GM12878 (cell line): ENCODE measurements around the gene TSSK3. TPM values are rescaled to one million over a fixed set of nuclear protein-coding genes. Genes with fewer than 3 reads are reported as not detected.
A peak's percentile ranks its signal among the peaks of the same experiment; 100 is the strongest.

Experiments used
- ATAC-seq: fragments of 200-7000 bp; cut with Tn5 transposase; 3 replicates; pipeline ENCODE4 v1.9.1; 2020; ENCODE audit warnings: mild to moderate bottlenecking, moderate library complexity
- BruUV-seq: library from RNA; stranded (reverse); fragments of 400-500 nt; replicated peaks from 2 replicates; lab custom pipeline; 2021; lab: Mats Ljungman, UMichigan
- CTCF ChIA-PET: fragments of 300-600 bp; sonication (Branson Sonifier 250); formaldehyde crosslinking; extraction: SDS; loops from one replicate; lab custom pipeline; 2021; ENCODE audit warnings: inconsistent platforms; lab: Yijun Ruan, JAX
- POLR2A ChIA-PET: fragments of 350-600 bp; formaldehyde crosslinking; extraction: SDS; loops from one replicate; lab custom pipeline; 2021; ENCODE audit warnings: inconsistent platforms; lab: Charles Lee
- RAD21 ChIA-PET: fragments of 300-600 bp; sonication (Branson Sonifier 250); formaldehyde crosslinking; loops from one replicate; lab custom pipeline; 2023; ENCODE audit warnings: antibody characterized with exemption; ENCODE audit not compliant: unreplicated experiment; lab: Charles Lee
- SMC1A ChIA-PET: fragments of 300-600 bp; sonication (Branson Sonifier 250); formaldehyde crosslinking; loops from one replicate; lab custom pipeline; 2023; ENCODE audit not compliant: unreplicated experiment, uncharacterized antibody; lab: Charles Lee
- DNase-seq: peaks from one replicate; pipeline ENCODE4 v3.0.0-alpha.2; 2011; ENCODE audit warnings: low read depth, low spot score
- FAIRE-seq: peaks from 3 replicates; lab custom pipeline; 2011; peaks lifted over from hg19 to GRCh38; lab: Jason Lieb, UNC
- H2AFZ ChIP-seq: 2 replicates; pipeline ENCODE4 v1.6.0; 2011; ENCODE audit warnings: low read depth, low read length, control low read depth; ENCODE audit not compliant: control insufficient read depth
- H3K27ac ChIP-seq: 2 replicates; pipeline ENCODE4 v1.5.1; 2011; ENCODE audit warnings: control low read depth; ENCODE audit not compliant: control insufficient read depth, insufficient read depth
- H3K27me3 ChIP-seq, 2 experiments: replicated peaks in 1 of 2; 2 replicates each; pipeline versions ENCODE4 v1.6.0 to v1.6.1; 2011; ENCODE audit warnings: low read length in 1 of 2; ENCODE audit not compliant: control insufficient read depth in 2 of 2, insufficient read depth in 2 of 2
- H3K36me3 ChIP-seq, 2 experiments: 2 replicates each; pipeline ENCODE4 v1.5.1; 2011; ENCODE audit warnings: low read length in 1 of 2; ENCODE audit not compliant: control insufficient read depth in 2 of 2, insufficient read depth in 2 of 2
- H3K4me1 ChIP-seq: 2 replicates; pipeline ENCODE4 v1.6.1; 2011; ENCODE audit warnings: mild to moderate bottlenecking, low read length, moderate library complexity, mixed read lengths; ENCODE audit not compliant: control insufficient read depth, insufficient read depth
- H3K4me2 ChIP-seq: 2 replicates; pipeline ENCODE4 v1.6.0; 2011; ENCODE audit warnings: control low read depth; ENCODE audit not compliant: control insufficient read depth, insufficient read depth
- H3K4me3 ChIP-seq: fragments of 200-600 bp; sonication (generic); 2 replicates; pipeline ENCODE4 v1.5.1; 2016
- H3K79me2 ChIP-seq: 2 replicates; pipeline ENCODE4 v1.6.0; 2011; ENCODE audit warnings: low read length; ENCODE audit not compliant: control insufficient read depth, insufficient read depth
- H3K9ac ChIP-seq: 2 replicates; pipeline ENCODE4 v1.8.0; 2011; ENCODE audit warnings: low read length, control low read depth, mixed read lengths; ENCODE audit not compliant: control insufficient read depth, insufficient read depth
- H3K9me3 ChIP-seq: replicated peaks from 3 replicates; pipeline ENCODE4 v1.5.1; 2011; ENCODE audit warnings: mild to moderate bottlenecking, low read length; ENCODE audit not compliant: control insufficient read depth, insufficient read depth
- H4K20me1 ChIP-seq: 2 replicates; pipeline ENCODE4 v1.6.0; 2011; ENCODE audit not compliant: control insufficient read depth, insufficient read depth
- CEBPZ ChIP-seq: fragments of 150-350 bp; IDR thresholded peaks from 2 replicates; pipeline ENCODE4 v1.6.1; 2016; ENCODE audit warnings: low read depth, low read length
- CHD1 ChIP-seq: IDR thresholded peaks from 2 replicates; pipeline ENCODE4 v1.6.1; 2012; ENCODE audit warnings: low read depth, low read length, improper control_type of control experiment
- FOS ChIP-seq: IDR thresholded peaks from 3 replicates; pipeline ENCODE4 v1.6.1; 2011; ENCODE audit warnings: borderline replicate concordance; ENCODE audit not compliant: insufficient read length; ENCODE audit errors: extremely low read depth
- IRF4 ChIP-seq: IDR thresholded peaks from 2 replicates; pipeline ENCODE4 v1.6.1; 2011; ENCODE audit warnings: low read depth, low read length
- NFYB ChIP-seq: IDR thresholded peaks from 2 replicates; pipeline ENCODE4 v1.6.1; 2011; ENCODE audit warnings: low read depth, mild to moderate bottlenecking, low read length, improper control_type of control experiment, moderate library complexity; ENCODE audit not compliant: insufficient read depth
- NR2C2 ChIP-seq: IDR thresholded peaks from 2 replicates; pipeline ENCODE4 v1.6.1; 2011; ENCODE audit warnings: borderline replicate concordance, low read depth; ENCODE audit not compliant: control insufficient read depth, insufficient read length
- NRF1 ChIP-seq: conservative IDR thresholded peaks from 2 replicates; pipeline ENCODE4 v1.6.1; 2011; ENCODE audit warnings: mild to moderate bottlenecking, low read depth, low read length, improper control_type of control experiment
- PML ChIP-seq: IDR thresholded peaks from 2 replicates; pipeline ENCODE4 v1.6.1; 2012; ENCODE audit warnings: low read length, inconsistent platforms
- POU2F2 ChIP-seq: IDR thresholded peaks from 3 replicates; pipeline ENCODE4 v1.6.1; 2011; ENCODE audit warnings: low read depth, mild to moderate bottlenecking, low read length, borderline replicate concordance
- SUPT20H ChIP-seq: IDR thresholded peaks from 2 replicates; pipeline ENCODE4 v1.6.1; 2011; ENCODE audit warnings: low read depth, mild to moderate bottlenecking, low read length, moderate library complexity, borderline replicate concordance; ENCODE audit not compliant: control insufficient read depth
- YBX1 ChIP-seq: fragments of 450-650 bp; IDR thresholded peaks from 2 replicates; pipeline ENCODE4 v1.6.1; 2016; ENCODE audit warnings: antibody characterized with exemption
- ZSCAN29 ChIP-seq: fragments of 450-650 bp; IDR thresholded peaks from 2 replicates; pipeline ENCODE4 v1.6.1; 2017; ENCODE audit warnings: mild to moderate bottlenecking, moderate library complexity
- WGBS: methylation state at CpG from one replicate; pipeline ENCODE4 v1.1.6; 2016; ENCODE audit warnings: low lambda C conversion rate; ENCODE audit not compliant: insufficient replicate concordance, insufficient coverage; ENCODE audit errors: missing lambda C conversion rate; 5-methylcytosine and 5-hydroxymethylcytosine counted together
- in situ Hi-C: fragments of 300-500 bp; cut with MboI; formaldehyde crosslinking; loops from 9 replicates; pipeline ENCODE4 v1.14.3; 2018; ENCODE audit warnings: mixed read lengths
- intact Hi-C: fragments of 100-400 bp; cut with micrococcal nuclease; formaldehyde crosslinking; loops from one replicate; pipeline ENCODE4 v1.14.2; 2022; ENCODE audit not compliant: unreplicated experiment
- polyA plus RNA-seq, 11 experiments: library from polyadenylated mRNA; depleted of rRNA in 4 of 11; unstranded in 6 of 11; stranded (reverse) in 5 of 11; fragments of >200 nt; fragmentation: Nextera tagmentation in 4 of 11; fragmentation: Illumina TruSeq in 1 of 11; extraction: Ambion mirVana in 4 of 11; extraction: Trizol in 1 of 11; gene quantifications; 1 replicate in 1 of 11; 2 replicates in 10 of 11; pipeline versions ENCODE4 v1.2.1 to v1.2.3, GENCODE V29; 2011 to 2016; ENCODE audit warnings: inconsistent platforms in 2 of 11, missing spikeins in 2 of 11, low read depth in 1 of 11
- total RNA-seq, 4 experiments: library from RNA; depleted of rRNA in 3 of 4; stranded (reverse); fragments of >200 nt in 3 of 4; fragmentation: Illumina TruSeq in 1 of 4; extraction: Trizol in 1 of 4; gene quantifications; 2 replicates each; pipeline versions ENCODE4 v1.2.1 to v1.2.3, GENCODE V29; 2013 to 2021
- TF ChIP-seq, protein P1 (sequence below): fragments of 450-650 bp; IDR thresholded peaks from 2 replicates; pipeline ENCODE4 v1.6.1; 2018; ENCODE audit warnings: mild to moderate bottlenecking, low read depth, moderate library complexity; ENCODE audit not compliant: partially characterized antibody
- TF ChIP-seq, protein P2 (sequence below): fragments of 450-650 bp; IDR thresholded peaks from 2 replicates; pipeline ENCODE4 v1.6.1; 2017; ENCODE audit warnings: mild to moderate bottlenecking, low read depth, inconsistent platforms; ENCODE audit not compliant: poor library complexity, severe bottlenecking

Gene TSSK3
- total and polyA plus RNA-seq, 10 of the 15 experiments (the other 5 are each of a cell fraction or from before 2014, with no cell fraction given): 0.42 to 0.82 (median 0.60) TPM

- RAD21 ChIA-PET: interaction anchor here (1.6 kb wide), 1 partner anchor 55 kb away, joined by 3 read pairs; the partner anchor contains the start of gene BSDC1
- peaks cover 54% of the 10 kb centered on the region for H3K4me1 ChIP-seq
- H2AFZ ChIP-seq: peak overlapping the region; percentile 42; the same call in 1 of the 2 replicates
- 40% methylated on average over 5 of the region's 5 CpGs for WGBS
- DNase-seq (no peak), ATAC-seq (peak; percentile 55), FAIRE-seq (peak; percentile 91)
- H3K36me3 ChIP-seq: no peaks in the 10 kb centered on the region
- no peaks in the 10 kb centered on the region for H3K27me3 ChIP-seq
- peak overlapping the region; percentile 78 for H3K4me2 ChIP-seq
- H4K20me1 ChIP-seq: no peaks in the 10 kb centered on the region
- peak overlapping the region; percentile 27; the same call in 1 of the 2 replicates for H3K9ac ChIP-seq
- H3K27ac ChIP-seq: peak overlapping the region; percentile 69
- in situ Hi-C loops: no loop called here
- POLR2A ChIA-PET: interaction anchor here (1.6 to 1.7 kb wide), 2 partner anchors 12 to 55 kb away, joined by 4 to 5 read pairs; partner anchors contain the start of gene BSDC1
- H3K9me3 ChIP-seq: no peaks in the 10 kb centered on the region
- CTCF ChIA-PET: interaction anchor here (1.1 to 1.6 kb wide), 2 partner anchors 20 to 22 kb away, joined by 4 to 5 read pairs; no protein-coding TSS in a partner anchor
- H3K79me2 ChIP-seq: peaks cover 11% of the 10 kb centered on the region
- intact Hi-C loops: no loop called here
- H3K4me3 ChIP-seq: no peak overlapping the region
- SMC1A ChIA-PET: no interaction called here
- no TSS peak for BruUV-seq
- TF ChIP-seq NFYB (no peak), IRF4 (no peak), YBX1 (no peak), CEBPZ (no peak), NRF1 (no peak), NR2C2 (no peak), PML (no peak), POU2F2 (no peak), SUPT20H (no peak), ZSCAN29 (no peak), FOS (no peak), CHD1 (no peak)
- TF ChIP-seq, protein P1, sequence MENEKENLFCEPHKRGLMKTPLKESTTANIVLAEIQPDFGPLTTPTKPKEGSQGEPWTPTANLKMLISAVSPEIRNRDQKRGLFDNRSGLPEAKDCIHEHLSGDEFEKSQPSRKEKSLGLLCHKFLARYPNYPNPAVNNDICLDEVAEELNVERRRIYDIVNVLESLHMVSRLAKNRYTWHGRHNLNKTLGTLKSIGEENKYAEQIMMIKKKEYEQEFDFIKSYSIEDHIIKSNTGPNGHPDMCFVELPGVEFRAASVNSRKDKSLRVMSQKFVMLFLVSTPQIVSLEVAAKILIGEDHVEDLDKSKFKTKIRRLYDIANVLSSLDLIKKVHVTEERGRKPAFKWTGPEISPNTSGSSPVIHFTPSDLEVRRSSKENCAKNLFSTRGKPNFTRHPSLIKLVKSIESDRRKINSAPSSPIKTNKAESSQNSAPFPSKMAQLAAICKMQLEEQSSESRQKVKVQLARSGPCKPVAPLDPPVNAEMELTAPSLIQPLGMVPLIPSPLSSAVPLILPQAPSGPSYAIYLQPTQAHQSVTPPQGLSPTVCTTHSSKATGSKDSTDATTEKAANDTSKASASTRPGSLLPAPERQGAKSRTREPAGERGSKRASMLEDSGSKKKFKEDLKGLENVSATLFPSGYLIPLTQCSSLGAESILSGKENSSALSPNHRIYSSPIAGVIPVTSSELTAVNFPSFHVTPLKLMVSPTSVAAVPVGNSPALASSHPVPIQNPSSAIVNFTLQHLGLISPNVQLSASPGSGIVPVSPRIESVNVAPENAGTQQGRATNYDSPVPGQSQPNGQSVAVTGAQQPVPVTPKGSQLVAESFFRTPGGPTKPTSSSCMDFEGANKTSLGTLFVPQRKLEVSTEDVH: no peak
- TF ChIP-seq, protein P2, sequence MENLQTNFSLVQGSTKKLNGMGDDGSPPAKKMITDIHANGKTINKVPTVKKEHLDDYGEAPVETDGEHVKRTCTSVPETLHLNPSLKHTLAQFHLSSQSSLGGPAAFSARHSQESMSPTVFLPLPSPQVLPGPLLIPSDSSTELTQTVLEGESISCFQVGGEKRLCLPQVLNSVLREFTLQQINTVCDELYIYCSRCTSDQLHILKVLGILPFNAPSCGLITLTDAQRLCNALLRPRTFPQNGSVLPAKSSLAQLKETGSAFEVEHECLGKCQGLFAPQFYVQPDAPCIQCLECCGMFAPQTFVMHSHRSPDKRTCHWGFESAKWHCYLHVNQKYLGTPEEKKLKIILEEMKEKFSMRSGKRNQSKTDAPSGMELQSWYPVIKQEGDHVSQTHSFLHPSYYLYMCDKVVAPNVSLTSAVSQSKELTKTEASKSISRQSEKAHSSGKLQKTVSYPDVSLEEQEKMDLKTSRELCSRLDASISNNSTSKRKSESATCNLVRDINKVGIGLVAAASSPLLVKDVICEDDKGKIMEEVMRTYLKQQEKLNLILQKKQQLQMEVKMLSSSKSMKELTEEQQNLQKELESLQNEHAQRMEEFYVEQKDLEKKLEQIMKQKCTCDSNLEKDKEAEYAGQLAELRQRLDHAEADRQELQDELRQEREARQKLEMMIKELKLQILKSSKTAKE: peak; percentile 13
These were observed 22.9 kb upstream of the TSSK3 start for GRCh38 chr1:32339363-32339978.
